Measurements from ENCODE around the gene GRN. TPM values are rescaled to one million over a fixed set of nuclear protein-coding genes. Genes with fewer than 3 reads are reported as not detected.

GRN gene
- total RNA-seq, 1 donor from 2014 or later, result 904 TPM

DNA sequence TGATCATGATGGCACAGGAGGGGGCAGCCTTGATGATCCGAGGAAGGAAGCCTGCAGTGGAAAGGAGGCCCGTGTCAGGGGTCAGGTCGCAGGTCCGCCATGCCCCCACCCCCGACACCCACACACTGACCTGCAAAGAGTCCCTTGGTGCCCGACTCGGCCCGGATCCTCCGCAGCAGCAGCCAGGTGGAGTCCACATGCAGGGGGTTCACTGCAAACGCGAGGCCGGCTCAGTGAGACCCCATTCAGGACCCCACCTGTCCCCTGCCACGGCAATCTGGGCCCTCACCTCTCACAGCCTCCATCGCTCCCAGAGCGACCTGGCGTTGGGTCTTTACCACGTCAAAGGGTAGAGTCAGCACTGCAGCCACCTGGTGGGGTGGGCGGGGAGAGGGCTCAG is 25.0 kb upstream of the GRN start:
- TF ChIP-seq, protein P1, sequence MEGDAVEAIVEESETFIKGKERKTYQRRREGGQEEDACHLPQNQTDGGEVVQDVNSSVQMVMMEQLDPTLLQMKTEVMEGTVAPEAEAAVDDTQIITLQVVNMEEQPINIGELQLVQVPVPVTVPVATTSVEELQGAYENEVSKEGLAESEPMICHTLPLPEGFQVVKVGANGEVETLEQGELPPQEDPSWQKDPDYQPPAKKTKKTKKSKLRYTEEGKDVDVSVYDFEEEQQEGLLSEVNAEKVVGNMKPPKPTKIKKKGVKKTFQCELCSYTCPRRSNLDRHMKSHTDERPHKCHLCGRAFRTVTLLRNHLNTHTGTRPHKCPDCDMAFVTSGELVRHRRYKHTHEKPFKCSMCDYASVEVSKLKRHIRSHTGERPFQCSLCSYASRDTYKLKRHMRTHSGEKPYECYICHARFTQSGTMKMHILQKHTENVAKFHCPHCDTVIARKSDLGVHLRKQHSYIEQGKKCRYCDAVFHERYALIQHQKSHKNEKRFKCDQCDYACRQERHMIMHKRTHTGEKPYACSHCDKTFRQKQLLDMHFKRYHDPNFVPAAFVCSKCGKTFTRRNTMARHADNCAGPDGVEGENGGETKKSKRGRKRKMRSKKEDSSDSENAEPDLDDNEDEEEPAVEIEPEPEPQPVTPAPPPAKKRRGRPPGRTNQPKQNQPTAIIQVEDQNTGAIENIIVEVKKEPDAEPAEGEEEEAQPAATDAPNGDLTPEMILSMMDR (IDR thresholded peaks at IDR 0.05; ENCODE audit: unreplicated experiment), result no peak
- DNase-seq (ENCODE audit: low spot score), result no peak
- H3K36me3 Mint-ChIP-seq (ENCODE audit: low read depth, unreplicated experiment), result peaks cover 18% of the 10 kb centered on the region
- peaks cover 23% of the 10 kb centered on the region for H3K27me3 Mint-ChIP-seq (ENCODE audit: unreplicated experiment)
- H3K4me1 Mint-ChIP-seq (ENCODE audit: unreplicated experiment), result peaks cover 9% of the 10 kb centered on the region
- no peaks in the 10 kb centered on the region for H3K9me3 Mint-ChIP-seq (ENCODE audit: unreplicated experiment)
- H3K27ac Mint-ChIP-seq (ENCODE audit: unreplicated experiment), result no peak overlapping the region
- no peak overlapping the region for H3K4me3 Mint-ChIP-seq (ENCODE audit: unreplicated experiment)

DNA sequence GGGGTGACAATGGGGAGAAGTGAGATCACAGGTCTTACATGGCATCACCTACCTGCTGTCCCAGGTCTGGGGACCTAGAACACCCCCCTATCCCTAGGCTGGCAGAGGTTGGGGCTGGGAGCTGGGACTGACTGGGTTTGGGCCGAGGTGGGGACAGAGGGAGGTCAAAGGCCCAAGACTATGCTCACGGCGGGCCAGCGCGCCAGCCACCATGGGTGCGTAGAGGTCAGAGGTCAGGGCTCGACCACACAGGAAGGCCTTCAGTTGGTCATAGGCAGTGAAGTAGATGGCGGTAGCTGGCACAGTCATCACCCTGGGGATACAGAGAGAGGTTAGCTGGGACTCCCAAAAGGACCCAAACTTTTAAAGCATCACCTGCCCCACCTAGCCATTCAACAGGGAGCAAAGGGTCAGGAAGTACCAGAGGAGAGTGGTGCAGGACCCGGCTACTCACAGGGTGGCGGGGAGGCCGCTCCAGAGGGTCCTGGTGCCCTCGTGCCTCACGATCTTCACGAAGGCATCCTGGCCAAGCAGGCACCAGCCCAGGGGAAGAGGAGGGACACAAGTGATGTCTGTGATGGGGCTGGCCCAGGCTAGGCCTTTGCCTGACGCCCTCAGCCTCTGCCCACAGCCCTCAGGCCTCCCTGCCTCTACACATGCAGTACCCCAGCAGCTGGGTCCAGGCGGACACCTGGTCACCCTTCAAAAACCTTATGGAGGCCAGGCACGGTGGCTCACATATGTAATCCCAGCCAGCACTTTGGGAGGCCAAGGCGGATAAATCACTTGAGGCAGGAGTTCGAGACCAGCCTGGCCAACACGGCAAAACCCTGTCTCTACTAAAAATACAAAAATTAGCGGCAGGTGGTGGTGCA is 23.6 kb upstream of the GRN start:
- TF ChIP-seq, protein P1 (IDR thresholded peaks at IDR 0.05; ENCODE audit: unreplicated experiment), result no peak

DNA sequence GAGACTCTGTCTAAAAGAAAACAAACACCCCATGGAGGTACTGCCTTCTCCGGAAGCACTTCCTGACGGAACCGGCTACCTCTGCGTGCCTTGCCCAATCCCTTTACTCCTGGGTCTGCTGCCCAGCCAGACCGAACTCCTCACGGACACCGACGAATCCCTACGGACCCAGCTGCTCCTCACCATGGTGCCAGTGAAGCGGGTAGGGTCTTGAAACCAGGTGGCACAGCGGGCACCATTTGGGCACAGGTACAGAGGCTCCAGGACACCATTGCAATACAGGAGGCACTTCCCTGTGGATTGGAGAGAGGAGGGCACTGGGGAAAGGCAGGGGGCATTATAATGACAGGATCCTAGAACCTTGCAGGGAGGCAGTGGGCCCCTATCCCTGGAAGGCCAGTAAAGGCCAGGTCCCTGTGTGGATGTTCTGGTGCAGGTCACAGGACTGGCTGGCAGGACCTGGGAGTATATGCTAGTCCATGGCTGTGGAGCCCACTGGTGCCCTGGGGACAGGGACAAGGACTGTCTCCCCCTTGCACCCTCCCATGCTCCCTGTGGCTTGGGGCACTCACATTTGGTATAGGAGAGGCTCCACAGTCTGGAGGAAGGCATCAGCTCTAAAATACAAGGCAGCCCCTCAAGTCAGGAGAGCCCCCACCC is 22.7 kb upstream of the GRN start:
- Mint-ChIP-seq H3K36me3 (ENCODE audit: low read depth, unreplicated experiment) (peaks cover 12% of the 10 kb centered on the region), H3K4me3 (ENCODE audit: unreplicated experiment) (no peak overlapping the region), H3K27ac (ENCODE audit: unreplicated experiment) (no peak overlapping the region), H3K9me3 (ENCODE audit: unreplicated experiment) (no peaks in the 10 kb centered on the region), H3K4me1 (ENCODE audit: unreplicated experiment) (peaks cover 2% of the 10 kb centered on the region), H3K27me3 (ENCODE audit: unreplicated experiment) (peaks cover 16% of the 10 kb centered on the region)
- TF ChIP-seq, protein P1 (IDR thresholded peaks at IDR 0.05; ENCODE audit: unreplicated experiment), result no peak
- DNase-seq (ENCODE audit: low spot score), result no peak

More for the DNA sequence above, 23.6 kb upstream of the GRN start:
- H3K9me3 Mint-ChIP-seq (ENCODE audit: unreplicated experiment), result no peaks in the 10 kb centered on the region
- peaks cover 15% of the 10 kb centered on the region for H3K36me3 Mint-ChIP-seq (ENCODE audit: low read depth, unreplicated experiment)
- H3K27ac Mint-ChIP-seq (ENCODE audit: unreplicated experiment), result no peak overlapping the region
- H3K4me1 Mint-ChIP-seq (ENCODE audit: unreplicated experiment), result no peaks in the 10 kb centered on the region
- peak overlapping the region; percentile 21 for H3K4me3 Mint-ChIP-seq (ENCODE audit: unreplicated experiment)
- DNase-seq (ENCODE audit: low spot score), result no peak
- H3K27me3 Mint-ChIP-seq (ENCODE audit: unreplicated experiment), result peaks cover 16% of the 10 kb centered on the region

DNA sequence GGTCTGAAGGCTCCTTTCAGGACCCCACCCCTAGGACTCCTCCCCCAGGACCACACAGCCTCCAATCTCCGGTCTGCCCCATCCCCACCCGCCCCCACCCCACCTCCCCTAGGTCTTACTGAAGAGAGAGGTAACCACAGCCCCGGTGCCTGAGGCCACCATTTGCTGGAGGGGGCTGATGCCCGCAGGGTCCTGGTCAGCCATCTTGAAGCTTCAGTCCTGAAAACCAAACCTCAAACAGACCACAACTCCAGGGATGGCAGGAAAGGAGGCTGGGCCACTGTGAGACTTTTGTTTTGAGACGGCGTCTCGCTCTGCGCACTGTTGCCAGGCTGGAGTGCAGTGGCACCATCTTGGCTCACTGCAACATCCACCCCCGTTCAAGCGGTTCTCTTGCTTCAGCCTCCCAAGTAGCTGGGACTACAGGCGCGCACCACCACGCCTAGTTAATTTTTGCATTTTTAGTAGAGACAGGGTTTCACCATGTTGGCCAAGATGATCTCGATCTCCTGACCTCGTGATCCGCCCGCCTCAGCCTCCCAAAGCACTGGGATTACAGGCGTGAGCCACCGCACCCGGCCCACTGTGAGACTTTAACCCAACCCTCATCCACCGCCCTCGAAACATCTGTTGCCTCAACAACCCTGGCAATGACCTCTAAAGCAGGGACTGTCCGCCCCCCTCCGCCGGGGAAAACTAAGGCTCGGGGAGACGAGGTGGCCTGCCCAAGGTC is 21.6 kb upstream of the GRN start:
- DNase-seq (ENCODE audit: low spot score), result no peak
- H3K27me3 Mint-ChIP-seq (ENCODE audit: unreplicated experiment), result peaks cover 15% of the 10 kb centered on the region
- peak overlapping the region; percentile 92 for H3K4me3 Mint-ChIP-seq (ENCODE audit: unreplicated experiment)
- H3K36me3 Mint-ChIP-seq (ENCODE audit: low read depth, unreplicated experiment), result peaks cover 11% of the 10 kb centered on the region
- TF ChIP-seq, protein P1 (IDR thresholded peaks at IDR 0.05; ENCODE audit: unreplicated experiment), result no peak
- no peaks in the 10 kb centered on the region for H3K9me3 Mint-ChIP-seq (ENCODE audit: unreplicated experiment)
- no peak overlapping the region for H3K27ac Mint-ChIP-seq (ENCODE audit: unreplicated experiment)
- peaks cover 2% of the 10 kb centered on the region for H3K4me1 Mint-ChIP-seq (ENCODE audit: unreplicated experiment)
